ENCODE data around the gene TDRD9.

The TDRD9 gene

DNA sequence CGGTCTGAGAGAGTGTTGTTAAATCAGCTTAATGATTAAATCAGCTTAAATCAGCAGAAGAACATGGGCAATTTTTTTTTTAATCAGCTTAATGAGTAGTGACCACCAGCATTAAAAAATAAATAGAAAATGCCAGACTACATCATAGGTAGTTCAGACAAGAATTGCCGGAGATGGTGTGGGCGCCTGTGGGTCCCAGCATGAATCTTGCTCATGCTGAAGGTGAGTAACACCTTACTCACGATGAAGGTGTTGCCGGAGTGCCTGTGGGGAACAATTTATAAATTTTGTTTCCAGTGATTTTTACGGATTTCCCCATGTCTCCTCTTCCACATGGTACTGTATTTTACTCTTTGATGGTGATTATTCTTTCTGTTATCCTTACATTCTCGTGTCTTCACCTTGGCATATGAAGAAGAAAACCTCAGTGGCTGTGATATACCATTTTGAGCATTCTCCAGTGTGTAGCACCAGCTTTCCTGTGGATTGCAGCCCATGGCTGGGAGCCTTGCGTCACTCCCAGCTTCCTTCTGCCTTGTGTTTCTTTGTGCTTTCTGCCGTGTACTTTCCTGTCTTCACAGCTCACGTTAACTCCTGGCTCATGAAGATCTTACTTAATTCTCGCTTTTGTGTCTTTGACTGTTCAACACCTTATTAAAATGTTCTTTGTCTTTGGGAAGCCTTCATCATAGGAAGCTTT, 4.7 kb downstream of the TDRD9 start:
- H2AFZ ChIP-seq (ENCODE audit: low read length) = no peak overlapping the region

DNA sequence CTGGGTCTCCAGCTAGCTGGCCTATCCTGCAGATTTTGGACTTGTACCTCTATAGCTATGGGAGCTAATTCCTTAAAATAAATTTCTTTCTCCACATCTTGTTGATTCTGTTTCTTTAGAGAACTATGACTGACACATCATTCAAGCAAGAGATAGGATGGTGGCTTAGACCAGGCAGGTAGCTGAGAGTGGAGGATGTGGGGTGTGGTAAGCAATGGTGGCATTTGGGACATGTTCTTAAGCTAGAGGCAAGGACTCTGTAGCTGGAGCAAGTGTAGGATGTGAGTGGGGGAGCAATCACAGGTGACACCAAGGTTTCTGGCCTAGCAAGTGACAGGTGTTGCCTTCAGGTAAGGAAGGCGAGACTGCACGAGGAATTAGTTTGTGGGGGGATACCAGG, 6.8 kb downstream of the TDRD9 start:
- no peak overlapping the region for H2AFZ ChIP-seq (ENCODE audit: low read length)
- H3K9me2 ChIP-seq (replicated peaks; ENCODE audit: insufficient read depth, low read length) = no peaks in the 10 kb centered on the region
- H3K27ac ChIP-seq (ENCODE audit: low read length) = no peak overlapping the region
- H4K20me1 ChIP-seq (ENCODE audit: insufficient read depth, low read length) = no peaks in the 10 kb centered on the region
- H3K27me3 ChIP-seq (replicated peaks; ENCODE audit: insufficient read depth, low read length) = no peaks in the 10 kb centered on the region
- H3K36me3 ChIP-seq (replicated peaks; ENCODE audit: insufficient read depth, low read length) = no peaks in the 10 kb centered on the region
- no peaks in the 10 kb centered on the region for H3F3A ChIP-seq (ENCODE audit: insufficient read depth, low read length)
- H3K4me3 ChIP-seq (ENCODE audit: low read length) = no peak overlapping the region
- H3K9ac ChIP-seq (ENCODE audit: low read length) = no peak overlapping the region
- no peaks in the 10 kb centered on the region for H3K4me1 ChIP-seq (ENCODE audit: low read length)
- no peaks in the 10 kb centered on the region for H3K9me3 ChIP-seq (replicated peaks; ENCODE audit: insufficient read depth, low read length)
- no peak overlapping the region for H3K4me2 ChIP-seq (ENCODE audit: low read depth, low read length)
- DNase-seq = no peak
- TF ChIP-seq, protein P1, sequence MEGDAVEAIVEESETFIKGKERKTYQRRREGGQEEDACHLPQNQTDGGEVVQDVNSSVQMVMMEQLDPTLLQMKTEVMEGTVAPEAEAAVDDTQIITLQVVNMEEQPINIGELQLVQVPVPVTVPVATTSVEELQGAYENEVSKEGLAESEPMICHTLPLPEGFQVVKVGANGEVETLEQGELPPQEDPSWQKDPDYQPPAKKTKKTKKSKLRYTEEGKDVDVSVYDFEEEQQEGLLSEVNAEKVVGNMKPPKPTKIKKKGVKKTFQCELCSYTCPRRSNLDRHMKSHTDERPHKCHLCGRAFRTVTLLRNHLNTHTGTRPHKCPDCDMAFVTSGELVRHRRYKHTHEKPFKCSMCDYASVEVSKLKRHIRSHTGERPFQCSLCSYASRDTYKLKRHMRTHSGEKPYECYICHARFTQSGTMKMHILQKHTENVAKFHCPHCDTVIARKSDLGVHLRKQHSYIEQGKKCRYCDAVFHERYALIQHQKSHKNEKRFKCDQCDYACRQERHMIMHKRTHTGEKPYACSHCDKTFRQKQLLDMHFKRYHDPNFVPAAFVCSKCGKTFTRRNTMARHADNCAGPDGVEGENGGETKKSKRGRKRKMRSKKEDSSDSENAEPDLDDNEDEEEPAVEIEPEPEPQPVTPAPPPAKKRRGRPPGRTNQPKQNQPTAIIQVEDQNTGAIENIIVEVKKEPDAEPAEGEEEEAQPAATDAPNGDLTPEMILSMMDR (IDR thresholded peaks at IDR 0.05; ENCODE audit: low read length) = no peak
- H3K79me2 ChIP-seq (ENCODE audit: low read length) = no peaks in the 10 kb centered on the region

More for the DNA sequence above, 4.7 kb downstream of the TDRD9 start:
- TF ChIP-seq EZH2phosphoT487 (IDR thresholded peaks at IDR 0.05; ENCODE audit: low read length) (no peak), EZH2 (optimal IDR thresholded peaks at IDR 0.05; ENCODE audit: low read depth, low read length) (no peak)
- TF ChIP-seq, protein P1 (IDR thresholded peaks at IDR 0.05; ENCODE audit: low read length) = no peak
- Histone ChIP-seq H3K9ac (ENCODE audit: low read length) (no peak overlapping the region), H3K4me1 (ENCODE audit: low read length) (no peaks in the 10 kb centered on the region), H3K79me2 (ENCODE audit: low read length) (no peaks in the 10 kb centered on the region), H3K27ac (ENCODE audit: low read length) (no peak overlapping the region), H3K36me3 (replicated peaks; ENCODE audit: insufficient read depth, low read length) (no peaks in the 10 kb centered on the region), H3K9me3 (replicated peaks; ENCODE audit: insufficient read depth, low read length) (no peaks in the 10 kb centered on the region), H3F3A (ENCODE audit: insufficient read depth, low read length) (no peaks in the 10 kb centered on the region), H3K4me2 (ENCODE audit: low read depth, low read length) (no peak overlapping the region), H3K9me2 (replicated peaks; ENCODE audit: insufficient read depth, low read length) (no peaks in the 10 kb centered on the region), H4K20me1 (ENCODE audit: insufficient read depth, low read length) (no peaks in the 10 kb centered on the region), H3K27me3 (replicated peaks; ENCODE audit: insufficient read depth, low read length) (no peaks in the 10 kb centered on the region), H3K4me3 (ENCODE audit: low read length) (no peak overlapping the region)
- no peak for DNase-seq

DNA sequence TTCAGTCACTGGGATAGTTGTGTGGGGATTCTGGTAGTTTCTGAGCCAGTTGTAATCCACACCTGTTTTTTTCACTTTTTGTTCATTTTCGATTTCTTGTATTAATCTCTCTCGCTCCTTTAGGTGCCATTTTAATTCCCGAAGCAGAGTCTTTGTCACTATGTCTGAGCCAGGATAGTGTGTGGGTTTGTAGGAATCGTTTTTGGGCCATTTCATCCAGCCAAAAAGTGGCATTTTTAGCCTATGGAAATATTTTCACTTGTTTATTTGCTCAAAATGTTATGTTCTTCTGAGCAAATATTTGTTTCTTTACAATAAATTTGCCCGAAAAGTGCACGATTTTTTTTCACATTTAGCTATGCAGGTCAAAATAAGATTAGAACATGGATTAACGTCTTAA, 13.2 kb downstream of the TDRD9 start:
- Histone ChIP-seq H3K27ac (ENCODE audit: low read length) (no peak overlapping the region), H3F3A (ENCODE audit: insufficient read depth, low read length) (no peaks in the 10 kb centered on the region), H3K4me3 (ENCODE audit: low read length) (no peak overlapping the region), H3K79me2 (ENCODE audit: low read length) (no peaks in the 10 kb centered on the region), H3K27me3 (replicated peaks; ENCODE audit: insufficient read depth, low read length) (no peaks in the 10 kb centered on the region), H4K20me1 (ENCODE audit: insufficient read depth, low read length) (no peaks in the 10 kb centered on the region), H2AFZ (ENCODE audit: low read length) (no peak overlapping the region), H3K4me1 (ENCODE audit: low read length) (no peaks in the 10 kb centered on the region), H3K9ac (ENCODE audit: low read length) (no peak overlapping the region), H3K36me3 (replicated peaks; ENCODE audit: insufficient read depth, low read length) (no peaks in the 10 kb centered on the region), H3K9me3 (replicated peaks; ENCODE audit: insufficient read depth, low read length) (no peaks in the 10 kb centered on the region), H3K4me2 (ENCODE audit: low read depth, low read length) (no peak overlapping the region), H3K9me2 (replicated peaks; ENCODE audit: insufficient read depth, low read length) (no peaks in the 10 kb centered on the region)
- DNase-seq = no peak
- TF ChIP-seq EZH2 (optimal IDR thresholded peaks at IDR 0.05; ENCODE audit: low read depth, low read length) (no peak), EZH2phosphoT487 (IDR thresholded peaks at IDR 0.05; ENCODE audit: low read length) (no peak)
- TF ChIP-seq, protein P1 (IDR thresholded peaks at IDR 0.05; ENCODE audit: low read length) = no peak

All from MM.1S (cell line).